ENCODE results near the gene RBBP9. TPM values are rescaled to one million over a fixed set of nuclear protein-coding genes. Genes with fewer than 3 reads are reported as not detected.

Gene RBBP9
- total RNA-seq, 4 donors from 2014 or later: 17.7 to 32.9 (median 19.1) TPM

DNA sequence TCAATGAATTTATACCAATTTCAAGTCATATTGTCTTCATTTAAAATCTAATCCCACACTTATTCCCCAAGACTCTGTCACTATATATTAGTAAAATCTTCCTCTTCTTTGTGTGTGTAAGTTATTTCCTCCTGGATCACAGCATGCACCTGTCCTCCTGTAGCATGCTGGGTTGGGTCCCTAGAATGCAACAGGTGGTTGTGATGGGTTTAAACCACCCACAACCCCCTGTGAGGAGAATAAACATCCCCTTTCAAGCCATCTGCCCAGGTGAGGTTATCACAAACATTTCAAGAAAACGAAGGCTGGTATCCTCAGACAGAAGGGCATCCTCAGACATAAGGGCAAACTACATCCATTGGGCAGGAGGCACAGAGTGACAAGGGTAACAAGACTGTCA lies 56.6 kb downstream of the RBBP9 start:
- H3K27me3 ChIP-seq: no peaks in the 10 kb centered on the region
- H3K9me3 ChIP-seq: no peaks in the 10 kb centered on the region
- H3K27ac ChIP-seq: no peak overlapping the region
- no peaks in the 10 kb centered on the region for H3K4me1 ChIP-seq
- DNase-seq (ENCODE audit: low spot score in 2 of 2): no peak
- TF ChIP-seq POLR2A (IDR thresholded peaks at IDR 0.05): no peak
- H3K36me3 ChIP-seq: no peaks in the 10 kb centered on the region
- H3K4me3 ChIP-seq: no peak overlapping the region
- 91% methylated on average over 1 of the region's 1 CpG for WGBS

DNA sequence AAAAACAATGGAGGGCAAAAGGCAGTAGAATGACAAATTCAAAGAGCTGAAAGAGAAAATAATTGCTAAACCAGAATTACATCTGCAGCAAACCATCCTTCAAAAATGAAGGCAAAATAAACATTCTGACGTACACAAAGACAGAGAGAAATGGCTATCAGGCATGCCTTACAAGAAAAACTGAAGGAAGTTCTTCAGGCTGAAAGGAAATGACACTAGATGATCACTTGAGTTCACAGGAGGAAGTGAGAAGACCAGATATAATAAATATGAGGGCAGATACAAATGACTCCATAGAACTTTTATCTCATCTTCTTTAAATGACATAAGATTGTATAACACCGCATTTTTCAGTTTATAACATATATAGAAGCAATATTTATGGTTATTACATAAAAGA lies 60.2 kb downstream of the RBBP9 start:
- Histone ChIP-seq H3K27ac (no peak overlapping the region), H3K4me1 (no peaks in the 10 kb centered on the region), H3K27me3 (no peaks in the 10 kb centered on the region), H3K36me3 (no peaks in the 10 kb centered on the region), H3K4me3 (no peak overlapping the region), H3K9me3 (no peaks in the 10 kb centered on the region)
- 81% methylated on average over 2 of the region's 2 CpGs for WGBS
- DNase-seq (ENCODE audit: low spot score in 2 of 2): no peak
- TF ChIP-seq, protein P1, sequence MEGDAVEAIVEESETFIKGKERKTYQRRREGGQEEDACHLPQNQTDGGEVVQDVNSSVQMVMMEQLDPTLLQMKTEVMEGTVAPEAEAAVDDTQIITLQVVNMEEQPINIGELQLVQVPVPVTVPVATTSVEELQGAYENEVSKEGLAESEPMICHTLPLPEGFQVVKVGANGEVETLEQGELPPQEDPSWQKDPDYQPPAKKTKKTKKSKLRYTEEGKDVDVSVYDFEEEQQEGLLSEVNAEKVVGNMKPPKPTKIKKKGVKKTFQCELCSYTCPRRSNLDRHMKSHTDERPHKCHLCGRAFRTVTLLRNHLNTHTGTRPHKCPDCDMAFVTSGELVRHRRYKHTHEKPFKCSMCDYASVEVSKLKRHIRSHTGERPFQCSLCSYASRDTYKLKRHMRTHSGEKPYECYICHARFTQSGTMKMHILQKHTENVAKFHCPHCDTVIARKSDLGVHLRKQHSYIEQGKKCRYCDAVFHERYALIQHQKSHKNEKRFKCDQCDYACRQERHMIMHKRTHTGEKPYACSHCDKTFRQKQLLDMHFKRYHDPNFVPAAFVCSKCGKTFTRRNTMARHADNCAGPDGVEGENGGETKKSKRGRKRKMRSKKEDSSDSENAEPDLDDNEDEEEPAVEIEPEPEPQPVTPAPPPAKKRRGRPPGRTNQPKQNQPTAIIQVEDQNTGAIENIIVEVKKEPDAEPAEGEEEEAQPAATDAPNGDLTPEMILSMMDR (IDR thresholded peaks at IDR 0.05): no peak
- TF ChIP-seq EP300 (IDR thresholded peaks at IDR 0.05) (no peak), POLR2AphosphoS5 (IDR thresholded peaks at IDR 0.05) (no peak), POLR2A (IDR thresholded peaks at IDR 0.05) (no peak)

Other genes starting within 250 kb of the RBBP9 start
- gene ZNF133, start 208.7 kb downstream of the RBBP9 start, total RNA-seq: 10 to 100 TPM; 14.7 to 37.3 (median 21.0) TPM
- 1 to 10 TPM; 1.7 to 4.5 (median 3.0) TPM for gene DZANK1, start 30.2 kb downstream of the RBBP9 start, total RNA-seq
- gene POLR3F, start 29.8 kb downstream of the RBBP9 start, total RNA-seq: 10 to 100 TPM in 1 of 4 donors, 1 to 10 TPM in 3; 6.9 to 13.7 (median 7.1) TPM
- gene SEC23B, start 10.7 kb upstream of the RBBP9 start, total RNA-seq: 10 to 100 TPM; 37.5 to 53.2 (median 49.6) TPM
- gene SMIM26, start 70.2 kb upstream of the RBBP9 start, total RNA-seq: 100 to 1,000 TPM in 2 of 4 donors, 10 to 100 TPM in 2; 79.4 to 130 (median 104) TPM
- gene DTD1, start 90.8 kb upstream of the RBBP9 start, total RNA-seq: 10 to 100 TPM; 22.5 to 33.2 (median 27.0) TPM

Measured in suprapubic skin (tissue), 4 donors.